ENCODE data around the gene EDC4. TPM values are rescaled to one million over a fixed set of nuclear protein-coding genes. Genes with fewer than 3 reads are reported as not detected.

EDC4 gene
- total and polyA plus RNA-seq, 2 of the 8 experiments (the other 6 are each of a cell fraction or from before 2014, with no cell fraction given) = 58.5 to 72.7 TPM

- Histone ChIP-seq H3K23ac (ENCODE audit: insufficient read length) (no peak overlapping the region), H3K56ac (replicated peaks; ENCODE audit: insufficient read length, low read depth, low read length) (peak overlapping the region; percentile 78), H4K20me1 (replicated peaks in 1 of 2; ENCODE audit: control insufficient read depth in 1 of 2, insufficient read depth in 2 of 2, low read length in 2 of 2) (peaks cover 14 to 17% of the 10 kb centered on the region in 2 experiments), H3K9ac (replicated peaks in 1 of 4; ENCODE audit: extremely low read depth in 1 of 4, low read depth in 3 of 4, low read length in 3 of 4) (peak overlapping the region; percentile 35 to 89 (median 80)), H3K4me3 (ENCODE audit: extremely low read depth in 1 of 4, insufficient read depth in 2 of 4, low read depth in 3 of 4, low read length in 4 of 4) (peak overlapping the region; percentile 84 to 97 (median 95)), H3K23me2 (ENCODE audit: low read depth, low read length) (peaks cover 18% of the 10 kb centered on the region), H3K4me2 (ENCODE audit: insufficient read depth in 1 of 2, low read depth in 2 of 2, low read length in 2 of 2) (peak overlapping the region; percentile 91 to 94), H3K79me1 (ENCODE audit: low read depth, low read length) (peaks cover 10% of the 10 kb centered on the region), H3K9me3 (ENCODE audit: insufficient read depth in 2 of 2, low read depth in 1 of 2, low read length in 1 of 2) (no peaks in the 10 kb centered on the region), H3K18ac (ENCODE audit: extremely low read depth, low read length) (peak overlapping the region; percentile 94), H3K27ac (ENCODE audit: low read depth, low read length) (peak overlapping the region; percentile 97; the same call in 1 of the 2 replicates), H3K4ac (replicated peaks; ENCODE audit: insufficient read length, low read depth, low read length) (no peak overlapping the region), H3K14ac (ENCODE audit: insufficient read length) (no peak overlapping the region), H4K8ac (ENCODE audit: extremely low read depth, insufficient read depth, low read length) (peak overlapping the region; percentile 98), H2BK20ac (ENCODE audit: low read length) (no peak overlapping the region), H3K27me3 (replicated peaks in 1 of 4; ENCODE audit: control insufficient read depth in 3 of 4, extremely low read depth in 1 of 4, insufficient read depth in 3 of 4, low read length in 3 of 4) (no peaks in the 10 kb centered on the region), H2AK5ac (ENCODE audit: low read depth, low read length) (no peak overlapping the region), H2BK15ac (ENCODE audit: low read length) (peak overlapping the region; percentile 97; the same call in 1 of the 2 replicates), H2BK120ac (replicated peaks; ENCODE audit: low read depth, low read length) (no peak overlapping the region), H4K91ac (replicated peaks; ENCODE audit: insufficient read length, low read length) (peak overlapping the region; percentile 75), H3K4me1 (replicated peaks in 1 of 4; ENCODE audit: control insufficient read depth in 3 of 4, insufficient read depth in 4 of 4, low read length in 3 of 4) (peaks cover 8 to 32% (median 17%) of the 10 kb centered on the region in 4 experiments), H4K5ac (ENCODE audit: insufficient read length, low read depth, low read length) (peak overlapping the region; percentile 89), H2BK12ac (ENCODE audit: low read depth, low read length) (peak overlapping the region; percentile 87; the same call in 1 of the 2 replicates), H2AFZ (ENCODE audit: low read length) (peak overlapping the region; percentile 86; the same call in 1 of the 2 replicates), H3K36me3 (ENCODE audit: control insufficient read depth in 2 of 4, insufficient read depth in 4 of 4, low read length in 3 of 4) (no peaks in the 10 kb centered on the region), H3K79me2 (ENCODE audit: control insufficient read depth in 1 of 2, insufficient read depth in 2 of 2, low read length in 2 of 2) (peaks cover 3 to 33% of the 10 kb centered on the region in 2 experiments), H2BK5ac (ENCODE audit: low read depth, low read length) (peak overlapping the region; percentile 94)
- FAIRE-seq (no peak), DNase-seq (ENCODE audit: low read depth in 1 of 2, low spot score in 2 of 2) (peak in 1 of 2 experiments; percentile 73)
- WGBS, 2 experiments (ENCODE audit: extremely low coverage in 1 of 2, insufficient coverage in 1 of 2, insufficient read length in 1 of 2, insufficient replicate concordance in 2 of 2, low coverage in 1 of 2, low lambda C conversion rate in 2 of 2, missing lambda C conversion rate in 1 of 2) = 3% methylated on average over 66 of the region's 67 CpGs; no CpG with 5 or more reads in 1 of the 2 experiments
- CTCF ChIA-PET (ENCODE audit: partially characterized antibody) = interaction anchor here (0.5 to 10.2 kb wide), 16 partner anchors 9 to 176 kb away, joined by 3 to 123 read pairs (median 4); partner anchors contain the start of genes C16orf86 and ENKD1
- POLR2A ChIA-PET (ENCODE audit: partially characterized antibody) = interaction anchor here (0.7 to 11.7 kb wide), 8 partner anchors 9 to 123 kb away, joined by 3 to 100 read pairs (median 3); partner anchors contain the start of gene GFOD2
- TF ChIP-seq E2F6 (IDR thresholded peaks at IDR 0.05) = 0 out of 2 replicates have a peak, but pooled peaks have one; percentile 36
- TF ChIP-seq KDM4A (IDR thresholded peaks at IDR 0.05; ENCODE audit: low read depth, low read length, severe bottlenecking) = peak; percentile 1
- no peak for TF ChIP-seq POLR2AphosphoS5 (IDR thresholded peaks at IDR 0.05; ENCODE audit: low read depth, low read length)
- TF ChIP-seq NRF1 (IDR thresholded peaks at IDR 0.05; ENCODE audit: low read depth, low read length) = peak; percentile 13; the same call in 1 of the 2 replicates
- TF ChIP-seq CHD1 (IDR thresholded peaks at IDR 0.05; ENCODE audit: low read depth, low read length) = no peak
- TF ChIP-seq ASH2L (IDR thresholded peaks at IDR 0.05; ENCODE audit: low read length) = no peak
- TF ChIP-seq GABPA (IDR thresholded peaks at IDR 0.05; ENCODE audit: borderline replicate concordance, insufficient read depth, low read length) = no peak
- TF ChIP-seq TAF1 (IDR thresholded peaks at IDR 0.05; ENCODE audit: low read depth, low read length) = no peak
- TF ChIP-seq ATF2 (IDR thresholded peaks at IDR 0.05; ENCODE audit: low read length) = no peak
Measured at GRCh38 chr16:67842509-67843342, 30.1 kb upstream of the EDC4 start.

All from H1 (cell line).